Heart left ventricle (tissue), 16 donors: ENCODE data around the gene COLGALT1. TPM values are rescaled to one million over a fixed set of nuclear protein-coding genes. Genes with fewer than 3 reads are reported as not detected.

ENCODE experiments used
- ATAC-seq, 4 donors: fragments of 200-7000 bp; cut with Tn5 transposase; one replicate each; pipeline ENCODE4 v1.9.1; 2020 to 2022; ENCODE audit warnings: moderate library complexity in 4 of 4, mild to moderate bottlenecking in 3 of 4, moderate number of reproducible peaks in 1 of 4
- DNase-seq, 5 donors: peaks; one replicate each; pipeline ENCODE4 v3.0.0-alpha.2; 2020
- H3K27ac ChIP-seq, 12 donors: fragments of 200-600 bp; sonication (generic) in 4 of 12; one replicate each; pipeline versions ENCODE4 v1.5.0 to v1.8.0; 2016 to 2022; ENCODE audit warnings: mild to moderate bottlenecking in 2 of 12
- H3K27me3 ChIP-seq, 9 donors: fragments of 200-600 bp; sonication (generic) in 2 of 9; one replicate each; pipeline versions ENCODE4 v1.5.1 to v1.8.0; 2016 to 2022; ENCODE audit warnings: mild to moderate bottlenecking in 3 of 9
- H3K36me3 ChIP-seq, 9 donors: fragments of 200-600 bp; sonication (generic) in 2 of 9; one replicate each; pipeline versions ENCODE4 v1.5.0 to v1.8.0; 2018 to 2022; ENCODE audit warnings: mild to moderate bottlenecking in 2 of 9
- H3K4me1 ChIP-seq, 12 donors: fragments of 200-600 bp; sonication (generic) in 4 of 12; one replicate each; pipeline versions ENCODE4 v1.5.0 to v1.8.0; 2016 to 2022; ENCODE audit warnings: mild to moderate bottlenecking in 3 of 12
- H3K4me3 ChIP-seq, 12 donors: fragments of 200-600 bp; sonication (generic) in 4 of 12; one replicate each; pipeline versions ENCODE4 v1.5.0 to v1.8.0; 2017 to 2022; ENCODE audit warnings: mild to moderate bottlenecking in 9 of 12, moderate library complexity in 4 of 12
- H3K9me3 ChIP-seq, 12 donors: fragments of 200-600 bp; sonication (generic) in 4 of 12; one replicate each; pipeline versions ENCODE4 v1.5.0 to v1.8.0; 2016 to 2022; ENCODE audit warnings: mild to moderate bottlenecking in 1 of 12
- CTCF ChIP-seq, 12 donors: fragments of 200-600 bp; sonication (generic) in 4 of 12; IDR thresholded peaks; one replicate each; pipeline versions ENCODE4 v1.5.0 to v1.8.0; 2018 to 2022; ENCODE audit warnings: antibody characterized with exemption in 12 of 12, mild to moderate bottlenecking in 5 of 12
- POLR2A ChIP-seq, 2 donors: fragments of 450-650 bp; IDR thresholded peaks; one replicate each; pipeline ENCODE4 v1.6.1; 2017; ENCODE audit warnings: antibody characterized with exemption in 2 of 2, mild to moderate bottlenecking in 2 of 2, moderate library complexity in 2 of 2
- WGBS, 4 donors: extraction: QIAGEN DNeasy Blood & Tissue Kit in 2 of 4; methylation state at CpG; one replicate each; pipeline versions ENCODE4 v1.1.5 to v1.1.7; 2013 to 2018; 5-methylcytosine and 5-hydroxymethylcytosine counted together
- intact Hi-C, 10 donors: fragments of 100-400 bp; cut with DNase I; formaldehyde crosslinking; loops; one replicate each; pipeline versions ENCODE4 v1.11.1 to v1.14.2; 2022
- polyA plus RNA-seq, 2 donors: library from polyadenylated mRNA; stranded (reverse); fragments of 200-250 nt; gene quantifications; one replicate each; pipeline ENCODE4 v1.2.3, GENCODE V29; 2013
- total RNA-seq, 9 donors: library from RNA; depleted of rRNA in 2 of 9; stranded (reverse); fragments of >200 nt in 2 of 9; fragmentation: NEBNext Ultra II Directional in 3 of 9; extraction: Animal tissue kit (Norgen Biotek cat#: 25700) in 3 of 9; gene quantifications; one replicate each; pipeline versions ENCODE4 v1.1.0 to v1.2.4, GENCODE V29; 2016 to 2023
- donor health status: ischemic (EF 13 %, LVEDD 7.1; RV severe dilation, severe dysfunction).
- donor health status: healthy with polysubstance abuse.
- donor health status: DM: no; HTN: yes; CAD: no.
- donor health status: DM: no; HTN: no; CAD: no.
- donor health status: ischemic (EF 25% LVEDD 6.9; RV normal size, moderate dysfunction).
- donor health status: ischemic (EF 25% LVEDD 5.7; RV mildly dilated, moderate dysfunction).
- donor health status: healthy.
- donor health status: DM: yes; HTN: yes; CAD: no.
- donor health status: ischemic (EF 35%, LVEDD 5.7; RV mildly dilated, moderate dysfunction).
- donor health status: nonischemic (EF 11% LVEDD 7.7; RV severe dilation, severe dysfunction).
- donor health status: DM: yes; HTN: yes; CAD: no.
- donor health status: PGD.
- donor health status: ischemic (EF 29% LVEDD 5.4; RV normal size, mild dysfunction).
- donor health status: nonischemic (EF 23%, LVEDD 6.1; RV moderate dilation, normal function).

COLGALT1 gene
- total and polyA plus RNA-seq, 11 donors, result 16.1 to 117 (median 32.6) TPM

- no peak overlapping the region for H3K4me3 ChIP-seq
- H3K9me3 ChIP-seq, result no peaks in the 10 kb centered on the region
- ATAC-seq (no peak), DNase-seq (no peak)
- TF ChIP-seq CTCF (IDR thresholded peaks at IDR 0.05), result no peak
- no peak for TF ChIP-seq POLR2A (IDR thresholded peaks at IDR 0.05)
- H3K4me1 ChIP-seq, result no peaks in the 10 kb centered on the region
- H3K36me3 ChIP-seq, result no peaks in the 10 kb centered on the region
- no peak overlapping the region for H3K27ac ChIP-seq
- 87 to 93% (median 91%) methylated on average over 9 of the region's 9 CpGs for WGBS, 4 donors
- intact Hi-C loops, result no loop called here
- H3K27me3 ChIP-seq, result no peaks in the 10 kb centered on the region
Measured at GRCh38 chr19:17632577-17632976, 77.1 kb downstream of the COLGALT1 start.

Other genes starting within 250 kb of the COLGALT1 start
- gene MRPL34, start 249.8 kb upstream of the COLGALT1 start, total RNA-seq, result 100 to 1,000 TPM in 8 of 9 donors, 10 to 100 TPM in 1; 97.8 to 389 (median 174) TPM
- gene MRPL34, start 249.8 kb upstream of the COLGALT1 start, polyA plus RNA-seq, result 100 to 1,000 TPM; 296 to 325 TPM
- 10 to 100 TPM; 13.9 to 47.1 (median 35.7) TPM for gene DDA1, start 246.1 kb upstream of the COLGALT1 start, total RNA-seq
- 10 to 100 TPM; 64.8 to 84.6 TPM for gene DDA1, start 246.1 kb upstream of the COLGALT1 start, polyA plus RNA-seq
- gene ANO8, start 220.8 kb upstream of the COLGALT1 start, total RNA-seq, result 10 to 100 TPM in 2 of 9 donors, 1 to 10 TPM in 7; 6.4 to 11.0 (median 7.9) TPM
- gene ANO8, start 220.8 kb upstream of the COLGALT1 start, polyA plus RNA-seq, result 1 to 10 TPM; 4.8 to 8.3 TPM
- gene GTPBP3, start 218.1 kb upstream of the COLGALT1 start, total RNA-seq, result 10 to 100 TPM in 7 of 9 donors, 1 to 10 TPM in 2; 6.3 to 20.1 (median 11.3) TPM
- gene GTPBP3, start 218.1 kb upstream of the COLGALT1 start, polyA plus RNA-seq, result 10 to 100 TPM in 1 of 2 donors, 1 to 10 TPM in 1; 8.9 to 13.0 TPM
- gene PLVAP, start 178.3 kb upstream of the COLGALT1 start, total RNA-seq, result 10 to 100 TPM in 4 of 9 donors, 1 to 10 TPM in 5; 7.1 to 52.8 (median 9.5) TPM
- gene PLVAP, start 178.3 kb upstream of the COLGALT1 start, polyA plus RNA-seq, result 10 to 100 TPM; 26.4 to 50.1 TPM
- under 1 TPM in 2 of 9 donors, not detected in 7; 0.37 to 0.53 TPM for gene CCDC194, start 161.5 kb upstream of the COLGALT1 start, total RNA-seq
- gene CCDC194, start 161.5 kb upstream of the COLGALT1 start, polyA plus RNA-seq, result under 1 TPM in 1 of 2 donors, not detected in 1; 0.23 TPM
- gene BST2, start 150.0 kb upstream of the COLGALT1 start, total RNA-seq, result 100 to 1,000 TPM in 1 of 9 donors, 10 to 100 TPM in 8; 28.6 to 116 (median 49.4) TPM
- gene BST2, start 150.0 kb upstream of the COLGALT1 start, polyA plus RNA-seq, result 10 to 100 TPM; 37.1 to 64.1 TPM
- gene MVB12A, start 135.6 kb upstream of the COLGALT1 start, total RNA-seq, result 10 to 100 TPM; 11.8 to 41.5 (median 18.5) TPM
- gene MVB12A, start 135.6 kb upstream of the COLGALT1 start, polyA plus RNA-seq, result 10 to 100 TPM; 30.7 to 46.5 TPM
- under 1 TPM in 1 of 9 donors, not detected in 8; 0.52 TPM for gene TMEM221, start 107.0 kb upstream of the COLGALT1 start, total RNA-seq
- under 1 TPM in 1 of 2 donors, not detected in 1; 0.04 TPM for gene TMEM221, start 107.0 kb upstream of the COLGALT1 start, polyA plus RNA-seq
- gene NXNL1, start 94.7 kb upstream of the COLGALT1 start, total RNA-seq, result 1 to 10 TPM in 1 of 9 donors, under 1 TPM in 3, not detected in 5; 0.32 to 1.1 (median 0.57) TPM
- under 1 TPM in 1 of 2 donors, not detected in 1; 0.69 TPM for gene NXNL1, start 94.7 kb upstream of the COLGALT1 start, polyA plus RNA-seq
- gene SLC27A1, start 85.1 kb upstream of the COLGALT1 start, total RNA-seq, result 10 to 100 TPM; 32.6 to 70.3 (median 52.7) TPM
- 10 to 100 TPM; 22.1 to 47.6 TPM for gene SLC27A1, start 85.1 kb upstream of the COLGALT1 start, polyA plus RNA-seq
- gene PGLS, start 44.0 kb upstream of the COLGALT1 start, total RNA-seq, result 10 to 100 TPM; 15.5 to 57.1 (median 27.0) TPM
- 10 to 100 TPM; 28.8 to 45.9 TPM for gene PGLS, start 44.0 kb upstream of the COLGALT1 start, polyA plus RNA-seq
- gene UNC13A, start 132.7 kb downstream of the COLGALT1 start, total RNA-seq, result 1 to 10 TPM in 1 of 9 donors, under 1 TPM in 7, not detected in 1; 0.02 to 1.1 (median 0.09) TPM
- under 1 TPM; 0.04 to 0.19 TPM for gene UNC13A, start 132.7 kb downstream of the COLGALT1 start, polyA plus RNA-seq
- gene MAP1S, start 163.8 kb downstream of the COLGALT1 start, total RNA-seq, result 10 to 100 TPM; 19.5 to 47.9 (median 24.1) TPM
- gene MAP1S, start 163.8 kb downstream of the COLGALT1 start, polyA plus RNA-seq, result 10 to 100 TPM; 17.1 to 20.0 TPM
- 1 to 10 TPM in 4 of 9 donors, under 1 TPM in 5; 0.29 to 3.3 (median 0.77) TPM for gene FCHO1, start 195.8 kb downstream of the COLGALT1 start, total RNA-seq
- gene FCHO1, start 195.8 kb downstream of the COLGALT1 start, polyA plus RNA-seq, result under 1 TPM; 0.34 to 0.49 TPM
- not detected for gene B3GNT3, start 239.5 kb downstream of the COLGALT1 start, total RNA-seq
- not detected for gene B3GNT3, start 239.5 kb downstream of the COLGALT1 start, polyA plus RNA-seq